ENCODE data around the gene SIPA1L3.

Gene SIPA1L3

GRCh38 chr19:37977992-37978391 lies 71.0 kb downstream of the SIPA1L3 start:
- no peak for DNase-seq

- DNase-seq: no peak
Measured at GRCh38 chr19:37979547-37980082, 72.6 kb downstream of the SIPA1L3 start.

- no peak for DNase-seq
Measured at GRCh38 chr19:37980419-37981170, 73.6 kb downstream of the SIPA1L3 start.

- DNase-seq: no peak
Measured at GRCh38 chr19:37981785-37982475, 74.9 kb downstream of the SIPA1L3 start.

- no peak for DNase-seq
Measured at GRCh38 chr19:37982655-37983054, 75.6 kb downstream of the SIPA1L3 start.

- no peak for DNase-seq
Measured at GRCh38 chr19:37983153-37983552, 76.1 kb downstream of the SIPA1L3 start.

GRCh38 chr19:37983916-37984315 lies 76.9 kb downstream of the SIPA1L3 start:
- DNase-seq: no peak

- DNase-seq: no peak
Measured at GRCh38 chr19:37986048-37986750, 79.2 kb downstream of the SIPA1L3 start.

- DNase-seq: no peak
Measured at GRCh38 chr19:37987356-37988332, 80.6 kb downstream of the SIPA1L3 start.

- no peak for DNase-seq
Measured at GRCh38 chr19:37988758-37989635, 82.0 kb downstream of the SIPA1L3 start.

- DNase-seq: no peak
Measured at GRCh38 chr19:37989855-37990254, 82.8 kb downstream of the SIPA1L3 start.

- no peak for DNase-seq
Measured at GRCh38 chr19:37990362-37990761, 83.4 kb downstream of the SIPA1L3 start.

GRCh38 chr19:37991176-37991835 lies 84.3 kb downstream of the SIPA1L3 start:
- DNase-seq: no peak

GRCh38 chr19:37991841-37992248 lies 84.8 kb downstream of the SIPA1L3 start:
- DNase-seq: no peak

- no peak for DNase-seq
Measured at GRCh38 chr19:37992761-37993160, 85.8 kb downstream of the SIPA1L3 start.

GRCh38 chr19:37994823-37995130 lies 87.8 kb downstream of the SIPA1L3 start:
- no peak for DNase-seq

GRCh38 chr19:37995346-37995745 lies 88.3 kb downstream of the SIPA1L3 start:
- no peak for DNase-seq

GRCh38 chr19:37997911-37998344 lies 90.9 kb downstream of the SIPA1L3 start:
- no peak for DNase-seq

- no peak for DNase-seq
Measured at GRCh38 chr19:37998801-37999308, 91.8 kb downstream of the SIPA1L3 start.

Data from NCI-H1436 (cell line).